NCI-H510A treated with DMSO at 0.1 percent for 48 hours (cell line): ENCODE results near the gene MPP1.
A peak's percentile ranks its signal among the peaks of the same experiment; 100 is the strongest.

Experiments
- DNase-seq: peaks from one replicate; lab custom pipeline; 2025; lab: John Stamatoyannopoulos, UW

The MPP1 gene

DNA sequence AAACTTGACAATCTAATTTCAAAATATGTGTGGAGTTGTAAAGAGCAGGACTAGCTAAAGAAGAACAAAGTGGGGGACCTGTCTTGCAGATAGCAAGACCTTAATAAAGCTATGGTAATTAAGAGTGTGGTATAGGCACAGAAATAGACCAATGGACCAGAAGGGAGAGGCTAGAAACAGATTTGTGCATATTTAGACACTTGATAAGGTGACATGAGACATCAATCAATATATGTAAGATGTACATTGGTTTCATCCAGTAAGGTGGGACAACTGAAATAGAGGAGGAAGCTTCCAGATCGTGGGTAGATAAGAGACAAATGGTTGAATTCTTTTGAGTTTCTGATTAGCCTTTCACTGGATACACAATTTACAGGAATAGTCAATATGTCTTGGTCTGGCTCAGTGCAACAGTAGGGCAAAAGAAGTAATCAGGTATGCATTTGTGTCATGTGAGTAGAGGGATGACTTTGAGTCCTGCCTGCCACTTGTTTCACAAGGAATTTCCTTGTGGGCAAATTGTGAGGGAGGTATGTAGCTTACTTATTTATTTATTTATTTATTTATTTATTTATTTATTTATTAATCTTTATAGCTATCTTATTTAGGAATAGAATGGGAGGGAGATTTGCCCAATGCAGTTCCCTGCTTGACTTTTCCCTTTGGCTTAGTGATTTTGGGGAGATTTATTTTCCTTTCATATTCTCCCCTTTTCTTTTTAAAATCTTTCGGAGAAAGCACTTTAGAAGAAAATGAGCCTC lies 7.2 kb upstream of the MPP1 start:
- no peak for DNase-seq

DNA sequence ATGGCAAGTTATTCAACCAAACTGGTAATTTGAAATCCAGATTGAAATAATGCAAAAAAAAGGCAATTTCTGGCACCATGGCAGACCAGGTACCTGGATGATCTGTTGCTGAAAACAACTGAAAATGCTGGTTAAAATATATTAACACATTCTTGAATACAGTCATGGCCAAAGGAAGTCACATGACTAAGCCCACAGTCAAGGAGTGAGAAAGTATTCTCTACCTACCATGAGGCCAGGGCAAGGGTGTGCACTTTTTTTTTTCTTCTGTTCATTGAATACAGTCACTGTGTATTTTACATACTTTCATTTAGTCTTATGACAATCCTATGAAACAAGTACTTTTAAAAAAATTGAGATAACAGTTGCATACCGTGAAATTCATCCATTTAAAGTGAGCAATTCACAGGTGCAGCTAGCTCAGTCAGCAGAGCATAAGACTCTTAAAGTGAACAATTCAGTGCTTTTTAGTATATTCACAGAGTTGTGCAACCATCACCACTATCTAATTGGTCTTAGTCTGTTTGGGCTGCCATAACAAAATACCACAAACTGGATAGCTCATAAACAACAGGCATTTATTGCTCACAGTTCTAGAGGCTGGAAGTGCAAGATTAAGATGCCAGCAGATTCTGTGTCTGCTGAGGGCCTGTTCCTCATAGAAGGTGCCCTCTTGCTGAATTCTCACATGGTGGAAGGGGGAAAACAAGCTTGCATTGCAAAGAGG lies 4.8 kb upstream of the MPP1 start:
- DNase-seq, result no peak

DNA sequence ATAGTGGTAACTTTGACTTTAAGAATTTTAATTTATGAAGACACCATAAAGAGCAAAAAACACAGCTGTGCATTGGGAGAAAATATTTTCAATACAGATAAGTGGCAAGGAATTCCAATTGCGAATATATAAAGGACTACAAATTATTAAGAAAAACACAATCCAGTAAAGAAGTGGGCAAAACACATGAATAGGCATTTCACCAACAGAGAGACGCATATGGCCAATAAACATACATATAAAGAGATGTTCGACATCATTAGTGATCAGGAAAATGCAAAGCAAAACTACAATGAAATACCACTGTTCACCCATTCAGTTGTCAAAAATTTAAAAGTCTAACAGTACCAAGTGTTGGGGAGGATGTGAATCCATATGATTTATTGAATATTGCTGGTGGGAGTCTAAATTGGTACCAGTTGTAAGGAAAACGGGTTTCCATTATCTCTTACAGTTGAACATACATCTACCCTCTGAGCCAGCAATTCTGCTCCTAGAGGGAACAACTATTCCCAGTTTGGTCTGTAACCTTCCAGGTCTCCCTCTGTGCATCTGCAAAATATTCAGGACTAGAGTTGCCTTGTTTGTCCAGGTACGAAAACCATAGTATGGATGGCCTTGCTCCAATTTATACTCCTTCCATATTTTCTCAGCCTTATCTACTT lies 1.7 kb upstream of the MPP1 start:
- DNase-seq, result no peak

DNA sequence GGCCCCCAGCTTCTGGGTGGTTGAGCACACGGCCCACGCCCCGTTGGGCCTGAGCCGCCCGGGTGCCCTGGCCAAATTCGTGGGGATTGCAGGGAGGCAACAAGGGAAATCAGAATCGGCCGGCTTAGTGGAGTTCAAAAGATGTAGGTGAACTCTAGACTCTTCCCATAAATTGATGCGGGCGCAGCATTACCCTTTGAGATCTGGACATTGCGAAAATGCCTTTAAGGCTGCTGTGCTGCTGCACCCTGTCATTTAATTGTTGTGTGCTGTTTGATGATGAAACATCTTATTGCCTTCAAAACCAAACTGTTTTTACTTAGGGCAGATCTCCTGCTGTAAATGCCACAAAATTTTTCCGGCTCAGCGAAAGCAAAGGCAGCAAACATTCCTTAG lies 409 bp upstream of the MPP1 start:
- no peak for DNase-seq

DNA sequence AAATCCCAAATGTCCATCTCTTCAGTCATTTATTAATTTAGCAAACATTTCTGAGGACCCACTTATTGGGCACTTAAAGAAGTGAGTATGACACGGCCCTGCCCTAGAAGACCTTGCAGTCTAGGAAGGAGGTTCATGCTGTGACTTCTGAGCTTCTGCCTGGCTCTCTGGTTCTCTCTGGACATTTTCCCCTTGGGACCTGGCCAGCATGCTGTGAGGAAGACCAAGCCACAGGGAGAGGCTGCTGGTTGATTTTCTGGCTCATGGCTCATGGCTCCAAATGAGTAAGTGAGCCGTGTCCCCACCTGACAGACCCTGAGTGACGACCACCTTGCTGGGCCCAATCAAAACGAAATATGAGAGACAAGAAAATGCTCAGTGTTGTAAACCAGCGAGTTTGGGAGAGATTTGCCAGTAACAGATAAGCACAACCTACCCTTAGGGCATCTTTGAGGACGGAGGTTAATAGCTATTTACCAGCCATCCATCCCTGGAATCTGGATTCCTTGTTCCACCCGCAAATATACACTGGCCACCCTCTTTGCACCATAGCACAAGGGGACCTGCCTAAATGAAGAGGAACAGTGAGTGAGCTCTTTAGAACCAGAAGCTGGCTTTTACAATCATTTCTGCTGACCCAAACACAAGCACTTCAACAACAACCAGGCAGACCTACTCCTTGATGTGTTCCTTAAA lies 876 bp downstream of the MPP1 start:
- DNase-seq, result no peak

DNA sequence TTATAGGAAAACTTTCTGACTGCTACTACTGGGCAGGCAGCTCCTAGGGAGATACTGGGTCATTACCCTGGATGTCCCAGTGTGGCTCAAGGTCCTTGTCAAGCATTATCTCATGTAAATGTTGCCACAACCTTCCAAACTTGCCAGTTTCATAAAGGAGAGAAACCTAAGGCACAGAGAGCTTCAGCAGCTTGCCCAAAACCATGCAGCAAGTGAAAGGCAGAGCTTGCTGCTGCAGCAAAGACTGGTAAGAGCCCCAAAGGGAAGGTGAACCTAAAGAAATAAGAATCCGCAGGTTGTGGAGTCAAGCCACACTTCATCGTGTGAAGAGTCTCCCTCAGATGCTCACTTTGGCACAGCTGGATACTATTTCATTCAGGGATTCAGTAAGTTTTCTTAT lies 2.3 kb downstream of the MPP1 start:
- no peak for DNase-seq

DNA sequence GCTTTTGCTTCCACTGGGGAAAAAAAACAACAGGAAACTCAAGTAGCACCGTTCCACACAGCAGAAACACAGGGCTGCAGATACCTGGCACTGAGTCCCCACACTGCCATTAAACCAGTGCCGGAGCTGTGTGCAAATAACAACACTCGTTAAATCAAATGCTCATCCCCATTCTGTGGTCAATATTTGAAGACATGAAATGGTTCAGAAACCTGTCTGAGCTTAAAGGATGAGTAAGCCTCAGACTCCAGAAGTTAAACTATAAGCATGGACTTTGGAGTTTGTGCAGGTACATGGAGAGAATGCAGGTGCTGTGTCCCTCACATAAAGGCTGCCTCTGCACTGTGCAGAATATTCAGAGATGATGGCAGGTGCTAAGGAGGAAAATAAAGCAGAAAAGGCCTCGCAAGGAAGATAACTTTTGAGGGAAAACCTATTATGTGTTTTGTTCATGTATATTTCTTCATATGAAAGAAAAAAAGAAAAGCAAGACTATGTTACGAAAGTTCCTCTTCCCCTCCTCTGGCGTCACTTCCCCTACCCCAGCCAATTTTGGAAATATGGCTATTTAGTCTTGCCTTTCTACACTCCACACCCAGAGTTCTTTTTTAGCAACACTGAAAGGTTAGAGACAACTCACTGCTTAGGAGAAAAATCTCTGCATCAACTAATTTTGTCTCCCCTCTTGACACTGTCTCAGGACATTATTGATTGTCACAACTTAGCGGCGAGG lies 4.6 kb downstream of the MPP1 start:
- DNase-seq, result no peak

DNA sequence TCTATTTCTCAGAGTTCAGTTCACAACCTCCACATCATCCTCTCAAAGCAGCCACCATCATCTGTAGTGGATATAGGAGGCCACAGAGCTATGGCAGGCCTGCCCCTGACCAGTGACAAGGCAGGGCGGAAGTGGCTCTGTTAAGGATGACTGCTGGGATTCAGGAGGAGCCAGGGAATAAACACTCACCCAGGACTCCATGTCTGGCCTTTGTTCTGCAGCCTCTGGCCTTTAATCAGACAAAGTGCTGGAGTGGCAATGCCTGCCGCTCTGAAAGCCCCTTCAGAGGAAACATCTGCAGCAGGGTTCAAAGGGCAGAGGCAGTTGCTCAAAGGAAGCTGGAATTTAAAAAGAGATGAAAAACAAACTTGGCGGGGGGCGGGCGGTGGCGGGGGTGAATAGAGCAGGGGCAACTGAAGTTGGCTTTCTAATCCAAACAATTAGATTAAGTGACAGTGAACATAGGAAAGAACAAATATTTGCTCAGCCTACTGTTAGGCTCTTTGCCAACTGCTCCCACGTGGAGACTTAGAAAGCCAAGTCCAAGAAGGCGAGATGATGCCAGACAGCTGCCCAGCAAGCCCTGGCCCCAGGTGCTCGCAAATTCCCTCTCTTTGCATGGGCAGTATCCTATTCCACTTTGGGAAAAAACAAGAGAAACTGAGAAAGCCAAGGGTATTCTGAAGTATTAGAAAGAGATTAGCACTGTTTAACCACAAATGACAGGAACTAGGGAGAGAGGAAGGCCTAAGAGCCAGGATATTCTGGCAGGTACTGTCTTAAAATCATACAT lies 5.5 kb downstream of the MPP1 start:
- DNase-seq, result peak; percentile 85

DNA sequence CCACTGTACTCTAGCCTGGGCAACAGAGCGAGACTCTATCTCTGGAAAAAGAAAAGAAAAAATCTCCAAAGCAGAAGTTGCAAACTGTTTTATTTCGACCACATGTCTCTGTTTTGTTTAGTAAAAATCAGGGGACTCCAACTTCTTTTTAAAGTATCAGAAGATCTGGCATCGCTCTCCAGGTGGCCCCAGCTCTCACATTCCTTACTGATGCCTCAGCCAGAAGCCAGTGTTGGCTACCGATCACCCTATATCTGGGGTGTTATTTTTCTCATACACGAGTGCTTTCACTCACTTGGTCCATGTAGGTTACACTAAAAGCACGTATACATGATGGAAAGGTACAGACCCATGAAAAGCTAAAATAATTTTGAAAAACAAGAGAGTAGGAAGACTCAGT lies 8.3 kb downstream of the MPP1 start:
- DNase-seq, result no peak

DNA sequence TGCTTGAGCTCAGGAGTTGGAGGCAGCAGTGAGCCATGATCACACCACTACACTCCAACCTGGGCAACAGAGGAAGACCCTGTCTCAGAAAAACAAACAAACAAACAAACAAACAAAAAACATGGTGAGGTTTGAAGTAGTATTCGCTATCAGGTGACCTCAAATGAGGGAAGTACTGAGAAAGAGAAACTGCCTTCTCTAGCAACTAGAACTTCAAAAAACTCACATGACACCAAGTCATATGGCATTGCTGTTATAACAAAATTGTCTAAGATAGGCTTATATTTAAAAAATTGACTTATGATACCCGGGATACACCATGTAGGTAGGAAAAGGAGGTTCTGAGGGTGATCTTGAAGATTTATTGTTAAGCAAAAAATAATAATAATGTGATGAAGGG lies 10.3 kb downstream of the MPP1 start:
- no peak for DNase-seq

DNA sequence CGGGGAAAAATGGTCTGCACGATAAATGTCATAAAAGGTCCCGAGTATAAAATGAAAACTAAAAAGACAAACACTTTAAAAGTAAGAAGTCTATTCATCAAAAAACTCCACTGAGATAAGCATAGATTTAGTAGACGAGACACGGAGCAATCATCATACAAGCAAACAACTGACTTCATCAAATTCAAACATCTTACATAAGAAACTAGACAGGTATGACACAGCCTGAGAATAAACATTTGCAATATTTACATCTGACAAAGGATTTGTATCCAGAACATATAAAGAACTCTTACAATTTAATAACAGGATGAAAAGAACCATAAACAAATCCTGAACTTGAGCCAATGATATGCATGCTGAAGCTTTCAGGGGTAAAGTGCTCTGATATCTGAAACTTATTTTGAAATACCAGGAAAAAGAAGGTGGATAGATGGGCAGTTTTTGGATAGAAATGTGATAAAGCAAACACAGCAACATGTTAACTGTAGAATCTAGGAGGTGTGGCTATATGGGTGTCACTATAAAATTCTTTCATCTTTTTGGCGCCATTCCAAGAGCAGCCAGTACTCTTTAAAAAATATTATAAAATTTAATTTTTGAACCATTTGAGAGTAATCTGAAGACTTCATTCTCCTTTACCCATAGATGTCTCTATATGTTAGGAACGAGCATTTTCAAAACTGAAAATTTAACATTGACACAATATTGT lies 12.0 kb downstream of the MPP1 start:
- DNase-seq, result no peak

DNA sequence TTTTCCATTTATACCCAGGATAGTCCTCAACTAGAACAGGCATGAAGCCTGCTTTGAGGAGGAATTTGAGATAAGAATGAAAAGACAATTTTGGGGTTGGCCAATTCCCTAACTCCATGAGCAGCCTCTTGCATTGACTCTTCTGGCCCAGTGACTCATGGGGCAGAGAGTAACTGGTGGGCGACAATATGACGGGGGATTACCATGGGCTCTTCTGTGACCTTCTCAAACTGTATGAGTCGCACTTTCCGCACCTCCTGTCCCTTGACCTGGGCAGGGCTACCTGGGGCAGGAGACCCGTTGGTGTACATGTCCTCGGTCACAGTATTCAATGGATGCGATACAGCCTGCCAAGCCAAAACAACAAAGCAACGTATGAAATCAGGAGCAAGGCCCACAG lies 13.3 kb downstream of the MPP1 start:
- no peak for DNase-seq

DNA sequence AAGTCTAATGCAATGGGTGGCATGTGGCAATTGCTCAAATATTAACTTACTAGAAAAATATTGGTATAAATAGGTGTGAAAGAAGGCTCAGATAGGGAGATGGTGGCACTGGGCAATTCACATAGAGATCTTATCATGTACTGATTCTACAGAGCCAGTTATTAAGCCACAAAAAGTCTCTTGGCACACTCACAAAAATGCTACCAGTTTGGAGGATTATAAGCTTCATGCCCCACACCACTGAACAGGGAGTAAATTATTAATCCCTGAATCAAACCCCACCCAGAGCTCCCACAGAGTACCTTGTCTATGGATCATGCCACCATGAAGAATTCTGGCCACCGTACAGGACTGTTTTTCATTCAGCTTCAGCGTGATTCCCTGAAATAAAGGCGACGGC lies 13.8 kb downstream of the MPP1 start:
- no peak for DNase-seq

DNA sequence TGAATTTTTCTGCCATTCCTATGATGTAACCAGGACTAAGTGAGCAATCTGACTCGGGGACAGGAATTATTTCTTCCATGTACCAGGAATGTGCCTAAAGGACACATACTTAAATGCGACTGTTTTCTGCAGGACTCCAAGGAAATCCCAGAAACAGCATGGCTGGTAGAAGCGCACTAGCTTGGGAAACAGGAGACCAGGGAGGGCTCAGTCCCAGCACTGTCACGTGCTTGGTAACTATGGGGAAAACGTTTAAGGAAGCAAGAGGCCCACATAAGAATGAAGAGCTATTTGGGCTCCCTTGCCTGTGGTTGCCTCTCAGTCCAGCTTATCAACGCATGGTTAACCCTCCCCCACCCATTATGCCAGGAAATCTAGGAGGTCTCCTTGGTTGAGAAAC lies 19.6 kb downstream of the MPP1 start:
- no peak for DNase-seq

DNA sequence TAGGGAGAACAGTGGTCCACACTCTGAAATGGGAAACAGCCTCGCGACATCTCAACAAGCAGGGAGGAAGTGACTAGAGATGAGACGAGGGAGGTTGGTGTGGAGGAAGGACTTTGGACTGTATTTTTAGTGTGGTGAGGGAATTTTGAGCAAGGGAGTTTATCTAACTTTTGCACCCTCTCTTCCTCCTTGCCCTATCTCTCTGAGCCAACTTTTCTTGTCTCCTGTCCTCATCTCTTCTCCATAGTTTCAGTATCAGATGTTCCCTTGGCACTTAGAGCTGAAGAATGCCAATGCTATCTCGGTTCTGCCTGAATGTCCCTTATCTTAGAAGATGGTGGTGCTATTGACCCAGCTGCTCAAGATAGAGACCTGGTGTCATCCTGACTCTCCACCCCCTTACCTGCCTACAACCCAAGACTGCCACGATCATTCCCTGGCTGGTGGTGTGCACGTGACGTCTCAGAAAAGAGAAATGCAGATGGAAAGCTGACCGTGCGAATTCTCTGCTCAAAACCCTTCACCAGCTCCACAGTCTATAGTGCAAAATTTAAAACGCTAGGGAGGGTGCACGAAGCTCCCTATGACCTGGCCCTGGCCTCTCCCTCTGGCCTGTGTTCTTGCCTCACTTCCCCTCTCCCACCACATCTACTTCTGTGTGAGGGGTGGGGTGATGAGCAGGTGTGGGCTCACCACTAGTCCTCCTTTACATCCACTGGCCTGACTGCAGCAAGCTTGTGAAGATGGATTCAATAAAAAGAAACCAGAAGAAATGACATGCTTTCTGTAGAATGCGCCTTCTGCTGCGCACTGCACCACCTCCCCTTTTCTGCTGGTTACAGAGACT lies 20.9 kb downstream of the MPP1 start:
- no peak for DNase-seq

DNA sequence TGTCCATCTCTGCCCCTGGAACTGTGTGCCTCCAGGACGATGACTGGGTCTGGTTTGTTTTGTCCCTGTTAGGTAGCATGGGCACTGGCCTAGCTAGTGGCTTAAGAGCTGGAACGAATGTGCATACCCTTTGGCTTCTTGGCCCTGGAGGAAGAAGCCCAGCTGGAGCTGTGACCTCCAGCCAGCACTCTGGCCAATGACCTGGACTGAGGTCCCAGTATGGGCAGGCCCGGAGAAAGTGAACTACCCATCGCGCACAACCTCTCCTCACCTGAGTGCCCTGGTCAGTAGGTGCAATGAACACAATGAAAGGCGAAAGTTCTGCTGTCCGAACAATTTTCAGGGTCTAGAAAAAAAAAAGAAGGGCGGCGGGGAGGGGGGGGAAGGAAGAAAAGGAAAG lies 24.3 kb downstream of the MPP1 start:
- no peak for DNase-seq

DNA sequence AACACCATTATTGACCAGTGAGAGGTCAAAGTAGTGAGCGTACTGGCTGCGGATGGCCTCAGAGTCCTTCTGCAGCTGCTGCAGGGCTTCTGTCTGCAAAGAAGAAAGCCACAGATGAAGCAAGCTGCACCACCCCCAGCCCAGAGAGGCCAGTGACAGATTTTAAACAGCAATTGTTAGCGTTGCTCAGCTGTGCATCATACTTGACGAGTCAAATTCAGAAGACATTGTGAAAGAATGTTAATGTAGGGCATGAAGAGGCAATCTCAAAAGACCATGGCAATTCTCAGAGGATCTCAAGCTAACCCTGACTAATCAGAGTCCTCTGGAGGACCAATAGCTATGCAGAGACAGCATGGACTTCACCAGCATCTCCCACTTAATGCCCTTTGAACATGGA lies 26.0 kb downstream of the MPP1 start:
- no peak for DNase-seq

DNA sequence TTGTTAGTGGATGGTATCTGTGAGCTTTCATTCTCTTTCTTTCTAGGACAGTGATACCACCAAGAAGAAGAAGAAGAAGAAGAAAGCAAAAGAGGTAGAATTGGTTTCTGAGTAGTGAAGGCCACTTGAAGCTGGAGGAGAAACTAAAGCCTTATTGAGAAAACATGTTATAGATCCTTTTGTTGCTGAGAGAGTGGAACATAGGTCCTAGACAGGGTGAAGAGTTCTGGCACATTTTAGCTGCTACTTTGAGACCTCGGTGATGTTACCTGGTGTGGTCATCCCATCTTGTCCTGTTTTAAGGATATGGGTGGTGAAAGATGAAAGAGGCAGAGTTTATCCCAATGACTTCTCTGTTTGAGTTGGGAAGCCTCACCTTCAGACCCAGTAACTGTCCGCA lies 28.5 kb downstream of the MPP1 start:
- no peak for DNase-seq
